HepG2 (cell line): ENCODE results near the gene JAK1. TPM values are rescaled to one million over a fixed set of nuclear protein-coding genes. Genes with fewer than 3 reads are reported as not detected.

ENCODE experiments used
- ADNP ChIP-seq: sonication (generic); formaldehyde crosslinking; IDR thresholded peaks from 2 replicates; pipeline ENCODE4 v1.4.0; 2020; ENCODE audit warnings: missing genetic modification reagents
- CHD4 ChIP-seq: fragments of 200-600 bp; sonication (generic); IDR thresholded peaks from 2 replicates; pipeline ENCODE4 v1.7.0; 2017; ENCODE audit warnings: mild to moderate bottlenecking, low read length, borderline replicate concordance
- HMGXB4 ChIP-seq, 2 experiments: sonication (generic) in 1 of 2; formaldehyde crosslinking in 1 of 2; IDR thresholded peaks; 2 replicates each; pipeline versions ENCODE4 v1.4.0 to v1.6.1; 2018 to 2020; ENCODE audit warnings: missing genetic modification reagents in 2 of 2, borderline replicate concordance in 1 of 2, low read depth in 1 of 2, mild to moderate bottlenecking in 1 of 2, missing biosample characterization in 1 of 2
- KAT8 ChIP-seq: IDR thresholded peaks from 2 replicates; pipeline ENCODE4 v1.6.1; 2016; ENCODE audit warnings: missing genetic modification reagents, missing compliant biosample characterization
- KDM2A ChIP-seq: sonication (generic); formaldehyde crosslinking; IDR thresholded peaks from 2 replicates; pipeline ENCODE4 v1.4.0; 2020; ENCODE audit warnings: low read depth, missing genetic modification reagents, borderline replicate concordance
- MAFG ChIP-seq: sonication (generic); formaldehyde crosslinking; IDR thresholded peaks from 2 replicates; pipeline ENCODE4 v1.5.1; 2020; ENCODE audit warnings: mild to moderate bottlenecking, missing genetic modification reagents
- MLLT10 ChIP-seq: sonication (generic); formaldehyde crosslinking; IDR thresholded peaks from 2 replicates; pipeline ENCODE4 v1.4.0; 2020; ENCODE audit warnings: missing genetic modification reagents
- NFE2 ChIP-seq: sonication (generic); formaldehyde crosslinking; IDR thresholded peaks from 2 replicates; pipeline ENCODE4 v1.4.0; 2020; ENCODE audit warnings: missing genetic modification reagents
- NFYC ChIP-seq: IDR thresholded peaks from 2 replicates; pipeline ENCODE4 v1.6.1; 2016; ENCODE audit warnings: missing genetic modification reagents, missing compliant biosample characterization
- NR2F6 ChIP-seq, 2 experiments: IDR thresholded peaks; 2 replicates each; pipeline ENCODE4 v1.6.1; 2016; ENCODE audit warnings: antibody characterized with exemption in 1 of 2, mild to moderate bottlenecking in 1 of 2
- PBX3 ChIP-seq: sonication (generic); formaldehyde crosslinking; IDR thresholded peaks from 2 replicates; pipeline ENCODE4 v1.8.1; 2023; ENCODE audit warnings: missing genetic modification reagents, inconsistent platforms, borderline replicate concordance
- PHF8 ChIP-seq: sonication (generic); formaldehyde crosslinking; IDR thresholded peaks from 2 replicates; pipeline ENCODE4 v1.5.0; 2020; ENCODE audit warnings: missing genetic modification reagents
- RFX1 ChIP-seq: fragments of 450-650 bp; IDR thresholded peaks from 2 replicates; pipeline ENCODE4 v1.6.1; 2017
- SETDB1 ChIP-seq: sonication (generic); formaldehyde crosslinking; IDR thresholded peaks from 2 replicates; pipeline ENCODE4 v1.5.1; 2020; ENCODE audit warnings: missing genetic modification reagents, mild to moderate bottlenecking, borderline replicate concordance
- SOX5 ChIP-seq: IDR thresholded peaks from 2 replicates; pipeline ENCODE4 v1.6.1; 2016; ENCODE audit warnings: borderline replicate concordance
- STAG1 ChIP-seq: sonication (generic); formaldehyde crosslinking; IDR thresholded peaks from 2 replicates; pipeline ENCODE4 v1.4.0; 2020; ENCODE audit warnings: missing genetic modification reagents
- TBL1XR1 ChIP-seq: fragments of 150-350 bp; IDR thresholded peaks from 2 replicates; pipeline ENCODE4 v1.6.1; 2014; ENCODE audit warnings: borderline replicate concordance, low read length; ENCODE audit not compliant: partially characterized antibody
- TEAD2 ChIP-seq: sonication (generic); formaldehyde crosslinking; IDR thresholded peaks from 2 replicates; pipeline ENCODE4 v1.9.0; 2021; ENCODE audit warnings: missing genetic modification reagents
- YY1 ChIP-seq: IDR thresholded peaks from 2 replicates; pipeline ENCODE4 v1.6.1; 2011; ENCODE audit warnings: low read length, low read depth, moderate library complexity, mild to moderate bottlenecking; ENCODE audit not compliant: insufficient read depth, insufficient replicate concordance
- ZMYM4 ChIP-seq: sonication (generic); formaldehyde crosslinking; IDR thresholded peaks from 2 replicates; pipeline ENCODE4 v1.8.1; 2023; ENCODE audit warnings: mild to moderate bottlenecking, missing genetic modification reagents
- ZNF224 ChIP-seq: sonication (generic); formaldehyde crosslinking; IDR thresholded peaks from 2 replicates; pipeline ENCODE4 v1.5.0; 2020; ENCODE audit warnings: mild to moderate bottlenecking, missing genetic modification reagents
- ZNF251 ChIP-seq: sonication (generic); formaldehyde crosslinking; IDR thresholded peaks from 2 replicates; pipeline ENCODE4 v1.9.0; 2021; ENCODE audit warnings: mild to moderate bottlenecking, missing genetic modification reagents
- ZNF331 ChIP-seq: sonication (generic); formaldehyde crosslinking; IDR thresholded peaks from 2 replicates; pipeline ENCODE4 v1.4.0; 2020; ENCODE audit warnings: missing genetic modification reagents
- ZNF572 ChIP-seq: sonication (generic); formaldehyde crosslinking; IDR thresholded peaks from 2 replicates; pipeline ENCODE4 v1.5.1; 2020; ENCODE audit warnings: mild to moderate bottlenecking, missing genetic modification reagents
- ZNF687 ChIP-seq: sonication (generic); formaldehyde crosslinking; IDR thresholded peaks from 2 replicates; pipeline ENCODE4 v1.5.1; 2020; ENCODE audit warnings: mild to moderate bottlenecking, missing genetic modification reagents, moderate library complexity
- polyA plus RNA-seq, 8 experiments: library from polyadenylated mRNA; depleted of rRNA in 3 of 8; stranded (reverse) in 7 of 8; unstranded in 1 of 8; fragments of >200 nt; fragmentation: Illumina TruSeq in 4 of 8; extraction: Trizol in 4 of 8; gene quantifications; 2 replicates each; pipeline versions ENCODE4 v1.2.1 to v1.2.3, GENCODE V29; 2011 to 2016; ENCODE audit warnings: low read depth in 4 of 8, missing spikeins in 1 of 8, mixed read lengths in 1 of 8; ENCODE audit not compliant: insufficient read depth in 1 of 8
- total RNA-seq, 5 experiments: library from RNA; depleted of rRNA; stranded (reverse); fragments of >200 nt; fragmentation: Illumina TruSeq; extraction: Trizol; gene quantifications; 2 replicates each; pipeline ENCODE4 v1.2.3, GENCODE V29; 2016; ENCODE audit warnings: low read depth in 1 of 5

The JAK1 gene
- total and polyA plus RNA-seq, 2 of the 13 experiments (the other 11 are each of a cell fraction or from before 2014, with no cell fraction given): 23.9 to 42.4 TPM

- TF ChIP-seq NFYC (CRISPR knock-in tag): no peak
- no peak for TF ChIP-seq YY1
- TF ChIP-seq ZNF331 (CRISPR knock-in tag): no peak
- TF ChIP-seq ZNF572: no peak
- peak; percentile 55; the same call in 1 of the 2 replicates for TF ChIP-seq ZNF687 (CRISPR knock-in tag)
- TF ChIP-seq ADNP (CRISPR knock-in tag): no peak
- TF ChIP-seq ZNF251 (CRISPR knock-in tag): no peak
- no peak for TF ChIP-seq SOX5 (CRISPR knock-in tag)
- TF ChIP-seq STAG1: no peak; the same call in 1 of the 2 replicates
- TF ChIP-seq PBX3 (CRISPR knock-in tag): no peak
- TF ChIP-seq TBL1XR1: no peak
- TF ChIP-seq KDM2A (CRISPR knock-in tag): no peak; the same call in 1 of the 2 replicates
- peak; percentile 47; the same call in 1 of the 2 replicates for TF ChIP-seq PHF8 (CRISPR knock-in tag)
- TF ChIP-seq NR2F6 (IDR thresholded peaks at IDR 0.05): no peak
- no peak for TF ChIP-seq NR2F6 (CRISPR knock-in tag; IDR thresholded peaks at IDR 0.05)
- no peak for TF ChIP-seq MLLT10 (CRISPR knock-in tag)
- no peak for TF ChIP-seq MAFG (CRISPR knock-in tag)
- TF ChIP-seq KAT8 (CRISPR knock-in tag): no peak
- no peak for TF ChIP-seq NFE2
- no peak for TF ChIP-seq CHD4
- no peak for TF ChIP-seq RFX1
- no peak for TF ChIP-seq SETDB1 (CRISPR knock-in tag)
- TF ChIP-seq HMGXB4 (CRISPR knock-in tag; IDR thresholded peaks at IDR 0.05; ENCODE audit: borderline replicate concordance in 1 of 2, low read depth in 1 of 2): no peak; a peak in 2 of 4 replicates
- no peak; the same call in 1 of the 2 replicates for TF ChIP-seq ZMYM4 (CRISPR knock-in tag)
- TF ChIP-seq ZNF224 (CRISPR knock-in tag): no peak
- no peak for TF ChIP-seq TEAD2 (CRISPR knock-in tag)
These were observed at the start of gene JAK1 (continued) for GRCh38 chr1:64966158-64966971.
